GM12873 (cell line): ENCODE measurements around the gene STARD13.

Source experiments
- CTCF ChIP-seq: IDR thresholded peaks from 2 replicates; pipeline ENCODE4 v1.5.1; 2012; ENCODE audit warnings: low read depth, mild to moderate bottlenecking, moderate library complexity, low read length, control low read depth; ENCODE audit not compliant: insufficient read depth; ENCODE audit errors: missing control alignments

STARD13 gene

GRCh38 chr13:33323801-33324510 is 38.4 kb upstream of the STARD13 start:
- TF ChIP-seq CTCF = no peak

- no peak for TF ChIP-seq CTCF
Measured at GRCh38 chr13:33322965-33323668, 37.6 kb upstream of the STARD13 start.

- TF ChIP-seq CTCF = no peak
Measured at GRCh38 chr13:33322543-33322809, 36.9 kb upstream of the STARD13 start.

GRCh38 chr13:33321686-33322542 is 36.4 kb upstream of the STARD13 start:
- TF ChIP-seq CTCF = no peak

GRCh38 chr13:33319859-33320258 is 34.3 kb upstream of the STARD13 start:
- TF ChIP-seq CTCF = no peak

- no peak for TF ChIP-seq CTCF
Measured at GRCh38 chr13:33318744-33319143, 33.2 kb upstream of the STARD13 start.

GRCh38 chr13:33318037-33318436 is 32.5 kb upstream of the STARD13 start:
- TF ChIP-seq CTCF = no peak
